NCI-H774 (cell line): ENCODE measurements around the gene CIBAR2.
"Not testable (repeated sequence)": the region's sequence is repeated elsewhere in the genome, so short reads cannot be mapped to it uniquely, and the experiment has no call there.

ENCODE experiments used
- DNase-seq: peaks from one replicate; lab custom pipeline; 2025; lab: John Stamatoyannopoulos, UW

The CIBAR2 gene

DNA sequence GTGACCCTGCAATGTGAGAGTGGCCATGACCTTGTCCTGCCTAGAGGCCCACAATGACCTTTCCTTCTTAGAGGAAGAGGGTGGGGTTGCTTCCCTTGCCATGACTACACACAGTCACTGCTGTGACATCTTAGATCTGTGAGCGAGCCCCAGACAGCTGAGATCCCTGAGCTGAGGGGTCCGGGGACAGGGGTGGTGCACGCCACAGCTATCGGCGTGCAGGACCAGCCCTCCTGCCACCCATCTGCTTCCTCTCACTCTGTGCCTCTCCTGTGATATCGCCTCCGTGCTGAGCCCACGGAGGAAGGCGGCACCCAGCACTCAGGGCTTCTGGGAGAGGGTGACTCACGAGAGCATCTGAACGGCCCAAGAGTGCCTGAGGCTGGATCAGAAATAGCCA is 49.4 kb downstream of the CIBAR2 start:
- DNase-seq, result no peak

DNA sequence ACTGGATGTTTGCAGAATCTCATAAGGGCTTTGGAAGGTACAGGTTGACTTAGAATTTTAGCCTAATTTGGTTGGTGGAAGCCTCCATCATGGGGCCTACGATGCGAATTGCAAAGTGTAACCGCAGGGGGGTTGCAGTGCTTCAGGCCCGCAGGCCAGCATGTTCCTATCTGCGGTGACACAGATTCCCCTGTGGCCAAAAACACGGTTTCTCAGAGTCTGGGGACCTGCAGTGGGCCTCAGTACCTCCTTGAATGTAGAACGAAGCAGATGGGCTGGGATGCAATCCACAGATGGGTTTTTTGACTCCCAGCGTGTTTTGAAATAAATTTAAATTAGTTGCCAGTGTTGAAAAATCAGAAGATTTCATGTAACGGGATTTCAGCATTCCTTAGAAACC is 49.9 kb downstream of the CIBAR2 start:
- no peak for DNase-seq

DNA sequence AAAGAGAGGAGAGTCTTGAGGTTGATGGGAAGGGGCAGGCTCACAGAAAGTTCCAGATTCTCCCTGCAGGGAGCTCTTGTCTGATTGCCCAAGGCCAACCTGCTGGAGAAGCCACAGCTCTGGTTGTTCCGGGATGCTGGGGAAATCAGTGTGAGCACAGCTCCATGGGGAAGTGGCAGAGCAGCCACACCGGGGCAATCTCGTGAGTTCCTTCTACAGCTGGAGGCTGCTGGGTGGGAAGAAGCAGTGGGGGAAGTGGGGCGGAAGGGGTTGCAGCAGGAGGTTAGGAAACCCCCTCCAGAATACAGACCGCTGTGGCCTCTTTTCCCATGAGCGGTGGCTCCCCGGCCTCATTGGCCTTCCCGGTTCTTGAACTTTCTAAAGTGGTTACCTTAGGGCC is 50.7 kb downstream of the CIBAR2 start:
- no peak for DNase-seq

DNA sequence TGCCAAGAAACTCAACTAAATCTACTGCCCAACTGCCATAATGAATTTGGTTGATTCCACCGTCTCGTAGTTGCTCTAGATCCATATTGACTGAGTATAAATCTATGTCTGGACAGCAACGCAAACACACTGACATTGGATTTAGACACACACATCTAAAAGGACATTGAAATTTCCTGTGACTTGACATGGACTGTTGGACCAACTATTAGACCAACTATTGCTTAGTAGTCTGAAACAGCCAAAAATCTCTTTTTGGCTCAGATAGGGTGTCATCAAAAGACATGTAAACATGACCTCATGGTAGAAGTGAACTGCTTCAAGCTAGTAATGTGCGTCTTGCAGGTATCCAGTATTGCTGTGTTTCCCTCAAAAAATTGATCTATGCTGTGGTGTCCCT is 53.4 kb downstream of the CIBAR2 start:
- no peak for DNase-seq

DNA sequence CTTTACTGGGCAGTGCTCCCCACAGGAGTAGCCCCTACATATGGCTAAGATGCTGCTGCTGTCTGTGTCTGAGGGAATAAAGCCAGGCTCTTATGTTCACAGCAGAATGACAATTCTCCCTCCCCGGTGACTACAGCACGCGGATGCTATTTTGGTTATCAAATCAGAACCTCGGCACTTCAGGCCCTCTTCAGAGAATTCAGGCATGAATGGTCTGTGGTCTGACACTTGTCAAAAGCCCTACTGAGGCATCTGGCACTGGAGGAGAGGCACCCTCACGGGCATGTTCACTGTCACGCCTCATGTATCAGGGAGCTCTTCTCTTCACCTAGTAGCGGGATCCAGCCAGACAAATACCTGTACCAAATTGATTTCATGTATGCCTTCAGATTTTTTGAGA is 54.3 kb downstream of the CIBAR2 start:
- no peak for DNase-seq

GRCh38 chr16:85057212-85057889 is 54.9 kb downstream of the CIBAR2 start:
- DNase-seq, result no peak

DNA sequence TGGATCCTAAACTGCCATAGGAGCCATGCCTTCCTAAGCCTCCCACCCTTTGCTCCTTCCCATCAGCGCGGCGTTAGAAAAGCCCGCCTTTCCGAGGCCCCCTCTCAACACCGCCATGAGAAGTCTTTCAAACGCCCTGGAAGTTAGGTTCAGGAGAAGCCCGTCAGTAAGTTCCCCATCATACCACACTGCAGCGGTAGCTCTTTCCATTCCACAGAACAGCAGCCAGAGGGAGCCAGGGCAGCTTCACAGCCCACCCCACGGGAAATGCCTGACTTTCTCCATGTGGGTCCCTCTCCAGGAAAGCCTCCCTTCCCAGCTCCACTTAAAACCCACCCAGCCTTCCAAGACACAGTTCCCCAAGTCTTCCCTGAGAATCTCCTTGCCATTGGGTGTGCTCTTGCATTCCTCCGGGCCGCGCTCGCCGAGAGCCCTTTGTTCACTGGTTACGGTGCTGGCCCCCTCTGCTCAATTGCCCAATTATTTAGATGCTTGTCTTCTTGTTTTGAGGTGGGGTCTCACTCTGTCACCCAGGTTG is 56.0 kb downstream of the CIBAR2 start:
- DNase-seq, result no peak

DNA sequence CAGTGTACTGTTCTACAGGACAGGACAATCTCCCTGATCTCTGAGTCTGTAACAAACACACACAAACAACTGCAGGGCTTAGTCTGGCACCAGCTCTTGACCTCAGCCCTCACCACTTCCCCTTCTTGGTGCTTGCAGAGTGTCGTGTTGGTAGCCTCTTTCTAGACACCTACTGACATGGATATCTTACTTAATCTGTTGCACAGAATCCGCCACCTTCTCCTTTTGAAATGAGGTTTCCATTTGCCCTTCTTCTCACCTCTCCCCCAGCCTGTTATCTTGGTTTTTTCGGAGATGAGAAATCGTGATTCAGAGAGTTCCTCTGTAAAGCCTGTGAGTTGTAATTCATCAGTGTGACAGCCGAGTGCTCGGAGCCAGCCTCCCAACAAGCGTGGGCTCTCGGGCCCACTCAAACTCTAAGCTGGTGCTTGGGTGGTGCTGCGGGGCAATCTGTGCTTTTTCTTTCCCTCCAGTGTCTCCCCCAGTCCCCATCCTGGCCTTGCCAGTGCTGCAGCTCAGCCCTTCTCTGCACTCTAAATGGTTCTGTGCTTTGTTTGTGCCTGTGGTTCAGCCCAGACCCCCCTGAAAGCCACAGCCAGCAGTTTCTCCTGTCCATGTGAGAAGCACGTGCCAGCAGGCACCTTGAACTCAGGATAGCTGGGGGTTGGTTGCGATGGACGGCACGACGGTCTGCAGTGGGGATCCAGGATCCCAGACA is 56.6 kb downstream of the CIBAR2 start:
- DNase-seq, result no peak

DNA sequence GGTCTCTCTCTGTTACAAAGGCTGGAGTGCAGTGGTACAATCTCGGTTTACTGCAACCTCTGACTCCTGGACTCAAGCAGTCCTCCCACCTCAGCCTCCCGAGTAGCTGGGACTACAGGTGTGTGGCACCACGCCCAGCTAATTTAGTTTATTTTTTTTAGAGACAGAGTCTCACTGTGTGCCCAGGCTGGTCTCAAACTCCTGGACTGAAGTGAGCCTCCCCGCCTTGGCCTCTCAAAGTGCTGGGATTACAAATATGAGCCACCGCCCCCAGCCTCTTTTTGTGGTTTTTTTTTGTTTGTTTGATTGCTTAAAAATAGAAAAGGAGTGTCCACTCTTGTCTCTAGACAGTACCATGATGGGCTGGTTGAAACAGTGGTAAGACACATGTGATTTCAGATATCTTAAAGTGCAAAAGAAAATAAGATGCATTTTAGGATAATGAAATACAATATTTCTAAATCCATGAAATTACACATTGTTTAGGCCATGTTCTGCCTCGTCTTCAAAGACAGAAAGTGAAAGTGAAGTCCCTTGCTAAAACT is 57.3 kb downstream of the CIBAR2 start:
- no peak for DNase-seq

DNA sequence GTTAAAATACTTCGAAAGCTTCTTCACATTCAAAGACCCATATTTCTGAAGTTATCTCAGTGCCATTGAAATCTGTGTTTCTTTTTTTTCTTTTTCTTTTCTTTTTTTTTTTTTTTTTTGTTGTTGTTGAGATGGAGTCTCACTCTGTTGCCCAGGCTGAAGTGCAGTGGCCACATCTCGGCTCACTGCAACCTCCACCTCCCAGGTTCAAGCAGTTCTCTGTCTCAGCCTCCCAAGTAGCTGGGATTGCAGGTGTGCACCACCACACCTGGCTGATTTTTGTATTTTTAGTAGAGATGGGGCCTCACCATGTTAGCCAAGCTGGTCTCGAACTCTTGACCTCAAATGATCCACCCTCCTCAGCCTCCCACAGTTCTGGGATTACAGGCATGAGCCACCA is 58.0 kb downstream of the CIBAR2 start:
- DNase-seq, result not testable (repeated sequence)

DNA sequence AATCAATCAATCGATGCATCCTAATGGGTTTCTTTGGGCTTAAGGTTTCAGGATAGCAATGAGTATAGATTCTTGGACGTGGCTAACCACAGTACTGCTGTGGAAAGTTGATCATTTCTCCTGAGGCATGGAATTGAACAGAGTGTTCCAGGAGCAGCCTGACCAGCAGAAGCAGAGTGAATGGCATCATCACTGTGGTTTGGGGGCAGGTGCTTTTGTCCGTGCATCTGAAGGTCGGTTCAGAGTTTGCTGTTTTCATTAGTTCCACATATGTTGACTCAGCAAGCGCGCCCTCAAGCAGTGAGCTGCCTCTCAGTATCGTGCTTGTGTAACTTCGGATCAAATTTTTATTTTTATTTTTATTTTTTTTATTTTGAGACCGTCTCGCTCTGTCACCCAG is 59.7 kb downstream of the CIBAR2 start:
- DNase-seq, result no peak

- no peak for DNase-seq
Measured at GRCh38 chr16:85051683-85052082, 60.6 kb downstream of the CIBAR2 start.

GRCh38 chr16:85051067-85051581 is 61.1 kb downstream of the CIBAR2 start:
- DNase-seq, result no peak

DNA sequence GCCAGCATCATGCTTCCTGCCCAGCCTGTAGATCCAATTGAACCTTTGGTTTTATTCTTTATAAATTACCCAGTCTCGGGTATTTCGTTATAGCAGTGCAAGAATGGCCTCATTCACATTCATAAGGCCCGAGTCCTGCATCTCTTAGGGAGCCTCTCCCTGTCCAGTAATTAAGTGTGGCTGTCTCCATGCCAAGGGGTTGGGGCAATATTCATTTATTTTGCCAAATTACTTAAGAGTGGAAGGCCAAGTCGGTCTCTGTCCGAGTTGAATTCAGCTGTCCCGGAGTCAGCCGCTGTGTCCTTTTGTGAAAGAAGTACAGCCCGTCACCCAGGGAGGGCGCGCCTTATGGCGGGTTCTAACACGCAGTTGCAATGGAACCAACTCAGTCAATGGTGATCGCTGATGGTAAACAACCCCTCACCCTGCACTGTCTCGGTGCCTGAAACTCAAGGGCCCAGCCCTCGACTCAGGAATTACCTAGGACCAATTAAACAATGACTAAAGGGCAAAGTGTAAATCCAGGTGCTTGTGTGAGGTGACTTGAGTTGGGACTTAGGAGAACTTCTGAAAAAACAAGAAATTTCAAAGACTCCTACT is 62.5 kb downstream of the CIBAR2 start:
- no peak for DNase-seq

DNA sequence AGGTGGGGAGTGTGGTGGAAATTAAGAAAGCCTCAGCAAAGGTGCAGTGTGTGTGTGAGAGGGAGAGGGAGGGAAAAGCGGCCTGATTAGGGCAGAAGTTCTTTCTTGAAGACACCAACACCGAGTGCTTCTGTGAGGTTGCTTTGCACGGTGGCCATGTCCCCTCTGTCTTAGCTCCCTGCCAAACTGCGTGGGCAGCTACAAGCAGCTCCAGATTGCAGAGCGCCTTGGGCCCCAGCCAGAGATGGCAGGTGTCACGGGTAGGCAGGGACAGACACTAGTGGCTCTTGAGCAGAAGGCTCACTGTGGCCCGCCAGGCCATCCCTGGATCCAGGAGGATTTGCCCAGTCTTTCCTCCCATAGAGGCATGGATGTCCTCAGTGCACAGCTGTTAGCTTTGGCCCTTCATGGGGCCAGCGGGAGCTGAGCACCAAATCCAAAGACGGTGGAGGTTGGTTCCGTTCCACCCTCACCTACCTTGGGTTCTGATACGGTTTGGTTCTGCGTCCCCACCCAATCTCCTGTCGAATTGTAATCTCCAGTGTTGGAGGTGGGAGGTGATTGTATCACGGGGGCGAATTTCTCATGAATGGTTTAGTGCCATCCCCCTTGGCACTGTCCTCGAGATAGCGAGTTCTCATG is 63.2 kb downstream of the CIBAR2 start:
- no peak for DNase-seq
